KMS-11 (cell line): Measurements from ENCODE around the gene DGKG.

ENCODE experiments used
- H2AFZ ChIP-seq: fragments of 200-600 bp; sonication (generic); 2 replicates; pipeline ENCODE4 v1.6.1; 2016; ENCODE audit warnings: antibody characterized with exemption, mixed run types, low read depth
- H3K27ac ChIP-seq: fragments of 200-600 bp; sonication (generic); 2 replicates; pipeline ENCODE4 v1.6.1; 2016; ENCODE audit warnings: mild to moderate bottlenecking, mixed run types
- H3K27me3 ChIP-seq: fragments of 200-600 bp; sonication (generic); 2 replicates; pipeline ENCODE4 v1.6.1; 2017; ENCODE audit warnings: mild to moderate bottlenecking, low read depth, mixed run types, moderate library complexity; ENCODE audit not compliant: insufficient read depth
- H3K36me3 ChIP-seq: fragments of 200-600 bp; sonication (generic); 2 replicates; pipeline ENCODE4 v1.6.1; 2017; ENCODE audit warnings: mild to moderate bottlenecking, mixed run types; ENCODE audit not compliant: insufficient read depth
- H3K4me1 ChIP-seq: fragments of 200-600 bp; sonication (generic); 2 replicates; pipeline ENCODE4 v1.6.1; 2016; ENCODE audit warnings: mild to moderate bottlenecking, low read depth, mixed run types; ENCODE audit not compliant: poor library complexity, severe bottlenecking
- H3K4me2 ChIP-seq: fragments of 200-600 bp; sonication (generic); 2 replicates; pipeline ENCODE4 v1.7.0; 2016; ENCODE audit warnings: mild to moderate bottlenecking, mixed run types
- H3K4me3 ChIP-seq: fragments of 200-600 bp; sonication (generic); IDR thresholded peaks from 2 replicates; pipeline ENCODE4 v1.6.1; 2017; ENCODE audit warnings: low read depth, low read length, mixed read lengths; ENCODE audit not compliant: insufficient read depth
- H3K79me2 ChIP-seq: fragments of 200-600 bp; sonication (generic); 2 replicates; pipeline ENCODE4 v1.6.1; 2016; ENCODE audit warnings: low read depth, mixed run types; ENCODE audit not compliant: insufficient read depth
- H3K9ac ChIP-seq: fragments of 200-600 bp; sonication (generic); 2 replicates; pipeline ENCODE4 v1.6.1; 2016; ENCODE audit warnings: mild to moderate bottlenecking, mixed run types
- H4K20me1 ChIP-seq: fragments of 200-600 bp; sonication (generic); 2 replicates; pipeline ENCODE4 v1.6.1; 2016; ENCODE audit warnings: mild to moderate bottlenecking, mixed run types; ENCODE audit not compliant: insufficient read depth
- CTCF ChIP-seq: fragments of 200-600 bp; sonication (generic); conservative IDR thresholded peaks from 2 replicates; pipeline ENCODE4 v1.6.1; 2017; ENCODE audit warnings: low read depth, mild to moderate bottlenecking, antibody characterized with exemption, low read length, moderate library complexity, mixed read lengths

DGKG gene

DNA sequence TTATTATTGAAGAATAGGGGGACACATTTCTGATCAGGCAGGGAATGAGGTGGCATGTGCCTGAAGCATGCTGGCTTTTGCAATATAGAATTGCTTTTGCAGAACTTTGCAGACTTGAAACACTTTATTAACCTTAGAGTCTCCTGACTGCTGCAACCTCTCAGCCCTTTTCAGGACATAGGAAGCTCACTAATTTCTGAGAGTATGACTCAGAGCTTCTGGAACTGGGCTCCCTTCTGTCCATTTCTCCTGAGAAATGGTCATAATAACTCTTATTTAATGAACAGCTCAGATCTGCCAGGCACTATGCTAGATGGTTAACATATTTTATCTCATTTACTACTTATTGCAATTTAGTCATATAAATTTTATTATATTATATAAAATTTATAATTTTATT lies 38.6 kb upstream of the DGKG start:
- no peak for TF ChIP-seq CTCF
- Histone ChIP-seq H3K4me2 (no peak overlapping the region), H4K20me1 (no peaks in the 10 kb centered on the region), H3K27me3 (no peaks in the 10 kb centered on the region), H2AFZ (no peak overlapping the region), H3K9ac (no peak overlapping the region), H3K4me3 (no peak overlapping the region), H3K79me2 (no peaks in the 10 kb centered on the region), H3K4me1 (no peaks in the 10 kb centered on the region), H3K36me3 (no peaks in the 10 kb centered on the region), H3K27ac (no peak overlapping the region)

DNA sequence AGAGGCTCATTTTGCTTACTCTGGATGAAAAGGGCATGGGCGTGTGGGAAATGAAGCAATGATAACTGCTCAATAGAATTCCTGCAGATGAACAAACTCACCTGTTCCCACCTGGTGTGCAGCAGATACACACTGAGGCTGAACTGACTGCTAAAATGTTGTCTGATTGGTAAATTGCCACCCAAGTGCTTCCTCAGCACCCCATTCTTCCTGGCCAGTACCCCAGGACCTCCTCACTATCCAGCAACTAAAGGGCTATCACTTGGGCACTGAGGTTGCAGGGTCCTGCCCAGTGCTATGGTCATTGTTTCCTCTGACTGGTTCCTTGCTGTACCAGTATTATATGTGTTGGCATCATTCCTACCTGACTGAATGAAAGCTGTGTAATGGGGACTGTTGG lies 38.0 kb upstream of the DGKG start:
- Histone ChIP-seq H2AFZ (no peak overlapping the region), H3K4me2 (no peak overlapping the region), H3K4me1 (no peaks in the 10 kb centered on the region), H3K27me3 (no peaks in the 10 kb centered on the region), H3K79me2 (no peaks in the 10 kb centered on the region), H3K9ac (no peak overlapping the region), H3K4me3 (no peak overlapping the region), H3K36me3 (no peaks in the 10 kb centered on the region), H4K20me1 (no peaks in the 10 kb centered on the region), H3K27ac (no peak overlapping the region)
- no peak for TF ChIP-seq CTCF

DNA sequence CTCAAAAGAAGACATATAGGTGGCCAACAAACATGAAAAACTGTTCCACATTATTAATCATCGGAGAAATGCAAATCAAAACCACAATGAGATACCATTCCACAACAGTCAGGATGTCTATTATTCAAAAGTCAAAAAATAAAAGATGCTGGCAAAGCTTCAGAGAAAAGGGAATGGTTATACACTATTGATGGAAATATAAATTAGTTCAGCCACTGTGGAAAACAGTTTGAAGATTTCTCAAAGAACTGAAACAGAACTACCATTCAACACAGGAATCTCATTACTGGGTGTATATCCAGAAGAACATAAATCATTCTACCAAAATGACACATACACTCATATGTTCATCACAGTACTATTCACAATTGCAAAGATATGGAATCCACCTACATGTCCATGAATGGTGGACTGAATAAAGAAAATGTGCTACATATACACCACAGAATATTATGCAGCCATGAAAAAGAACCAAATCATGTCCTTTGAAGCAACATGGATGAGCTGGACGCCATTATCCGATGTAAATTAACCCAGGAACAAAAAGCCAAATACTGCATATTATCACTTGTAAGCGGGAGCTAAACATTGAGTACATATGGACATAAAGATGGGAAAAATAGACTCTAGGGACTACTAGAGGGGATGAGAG lies 32.7 kb upstream of the DGKG start:
- no peaks in the 10 kb centered on the region for H3K27me3 ChIP-seq

GRCh38 chr3:186386883-186387560 lies 25.0 kb upstream of the DGKG start:
- Histone ChIP-seq H3K27ac (no peak overlapping the region), H2AFZ (no peak overlapping the region), H3K4me2 (no peak overlapping the region; the same call in 1 of the 2 replicates), H3K4me3 (no peak overlapping the region), H4K20me1 (no peaks in the 10 kb centered on the region), H3K9ac (no peak overlapping the region), H3K79me2 (no peaks in the 10 kb centered on the region), H3K4me1 (peaks cover 11% of the 10 kb centered on the region), H3K36me3 (no peaks in the 10 kb centered on the region), H3K27me3 (no peaks in the 10 kb centered on the region)
- TF ChIP-seq CTCF, result no peak

More for the DNA sequence above, 32.7 kb upstream of the DGKG start:
- no peak overlapping the region for H3K4me3 ChIP-seq
- TF ChIP-seq CTCF, result no peak
- no peaks in the 10 kb centered on the region for H3K36me3 ChIP-seq
- no peak overlapping the region for H2AFZ ChIP-seq
- H3K4me1 ChIP-seq, result no peaks in the 10 kb centered on the region
- no peak overlapping the region for H3K4me2 ChIP-seq
- H4K20me1 ChIP-seq, result no peaks in the 10 kb centered on the region
- H3K79me2 ChIP-seq, result no peaks in the 10 kb centered on the region
- H3K9ac ChIP-seq, result no peak overlapping the region
- no peak overlapping the region for H3K27ac ChIP-seq
